PC-3 (cell line): ENCODE data around the gene DGKG.

Experiments
- EZH2 ChIP-seq: fragments of 300-600 bp; sonication (generic); IDR thresholded peaks from one replicate; pipeline ENCODE4 v1.6.1; 2017; ENCODE audit warnings: antibody characterized with exemption, mild to moderate bottlenecking, low read length; ENCODE audit not compliant: unreplicated experiment
- EZH2phosphoT487 ChIP-seq: fragments of 300-600 bp; sonication (generic); IDR thresholded peaks from 2 replicates; pipeline ENCODE4 v1.6.1; 2018; ENCODE audit warnings: mild to moderate bottlenecking, antibody characterized with exemption, low read length, borderline replicate concordance
- TF ChIP-seq, protein P1 (sequence below): fragments of 300-600 bp; sonication (generic); conservative IDR thresholded peaks from 2 replicates; pipeline ENCODE4 v1.5.1; 2017; ENCODE audit warnings: antibody characterized with exemption, low read depth, mild to moderate bottlenecking, low read length

DNA sequence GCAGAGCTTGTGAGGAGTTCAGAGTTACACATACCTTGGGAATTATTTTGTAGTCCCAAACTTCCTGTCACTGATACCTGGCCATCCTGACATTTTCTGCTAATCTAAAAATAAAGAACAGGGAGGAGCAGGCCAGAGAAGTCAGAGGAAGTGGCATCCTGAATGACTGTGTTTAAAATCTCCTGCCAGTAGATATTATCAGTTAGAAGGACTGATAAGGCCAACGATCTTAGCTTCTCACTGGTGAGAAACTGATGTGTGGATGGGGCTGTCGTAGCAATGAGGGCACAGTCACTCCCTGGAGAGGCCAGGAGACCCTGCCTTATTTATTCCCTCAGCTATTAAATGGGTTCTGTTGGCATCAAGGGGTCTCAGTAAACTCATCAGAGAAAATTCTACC is 115.1 kb downstream of the DGKG start:
- no peak for TF ChIP-seq EZH2phosphoT487
- TF ChIP-seq, protein P1, sequence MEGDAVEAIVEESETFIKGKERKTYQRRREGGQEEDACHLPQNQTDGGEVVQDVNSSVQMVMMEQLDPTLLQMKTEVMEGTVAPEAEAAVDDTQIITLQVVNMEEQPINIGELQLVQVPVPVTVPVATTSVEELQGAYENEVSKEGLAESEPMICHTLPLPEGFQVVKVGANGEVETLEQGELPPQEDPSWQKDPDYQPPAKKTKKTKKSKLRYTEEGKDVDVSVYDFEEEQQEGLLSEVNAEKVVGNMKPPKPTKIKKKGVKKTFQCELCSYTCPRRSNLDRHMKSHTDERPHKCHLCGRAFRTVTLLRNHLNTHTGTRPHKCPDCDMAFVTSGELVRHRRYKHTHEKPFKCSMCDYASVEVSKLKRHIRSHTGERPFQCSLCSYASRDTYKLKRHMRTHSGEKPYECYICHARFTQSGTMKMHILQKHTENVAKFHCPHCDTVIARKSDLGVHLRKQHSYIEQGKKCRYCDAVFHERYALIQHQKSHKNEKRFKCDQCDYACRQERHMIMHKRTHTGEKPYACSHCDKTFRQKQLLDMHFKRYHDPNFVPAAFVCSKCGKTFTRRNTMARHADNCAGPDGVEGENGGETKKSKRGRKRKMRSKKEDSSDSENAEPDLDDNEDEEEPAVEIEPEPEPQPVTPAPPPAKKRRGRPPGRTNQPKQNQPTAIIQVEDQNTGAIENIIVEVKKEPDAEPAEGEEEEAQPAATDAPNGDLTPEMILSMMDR: no peak
- TF ChIP-seq EZH2: no peak
